NCI-H2227 treated with DMSO at 0.1 percent for 48 hours (cell line): ENCODE results near the gene MMP21.

Source experiments
- DNase-seq: peaks from one replicate; lab custom pipeline; 2025; lab: John Stamatoyannopoulos, UW

MMP21 gene

GRCh38 chr10:125765835-125766234 lies 9.8 kb downstream of the MMP21 start:
- DNase-seq: no peak

DNA sequence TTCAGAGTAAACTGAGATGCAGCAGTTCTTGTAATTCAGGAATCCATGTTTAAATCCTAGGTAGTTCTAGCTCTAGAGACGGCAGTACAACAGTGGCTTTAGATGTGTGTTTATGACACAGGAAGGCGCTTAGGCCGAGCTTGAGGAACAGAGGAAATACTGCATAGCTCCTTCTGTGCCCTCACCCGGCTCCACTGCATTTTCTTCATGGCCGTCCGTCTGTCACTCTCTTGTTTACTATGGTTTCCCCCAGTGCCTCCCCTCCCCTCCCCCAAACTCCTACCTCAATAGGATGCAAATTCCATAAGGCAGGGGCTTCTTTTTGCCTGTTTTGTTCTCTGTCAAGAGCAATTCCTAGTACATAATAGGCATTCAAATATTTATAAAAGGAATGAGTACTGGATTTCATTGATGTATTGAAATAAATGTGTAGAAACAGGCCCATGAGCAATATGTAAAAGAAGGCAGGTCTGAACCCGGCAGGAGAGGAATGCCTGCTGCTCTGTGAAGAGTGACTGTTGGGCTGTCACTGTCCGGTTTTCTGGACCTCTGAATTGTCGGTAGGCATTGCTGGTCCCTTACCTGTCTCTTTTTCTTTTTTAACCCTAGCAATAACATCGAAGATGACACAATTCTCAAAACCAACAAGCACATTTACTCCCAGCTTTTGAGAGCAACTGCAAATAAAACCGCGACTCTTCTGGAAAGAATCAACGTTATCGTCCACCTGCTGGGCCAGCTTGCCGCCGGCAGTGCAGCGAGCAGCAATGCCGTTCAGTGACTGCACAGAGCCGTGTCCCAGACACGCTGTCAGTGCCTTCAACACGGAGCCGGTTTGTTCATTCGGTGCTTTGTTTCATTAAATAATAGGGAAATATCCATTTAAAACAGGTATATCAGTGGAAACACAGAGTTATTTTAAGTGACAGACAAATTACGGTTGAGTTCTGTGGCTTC lies 12.7 kb downstream of the MMP21 start:
- no peak for DNase-seq

- no peak for DNase-seq
Observed at GRCh38 chr10:125761961-125762360, 13.7 kb downstream of the MMP21 start.

GRCh38 chr10:125757742-125758141 lies 17.9 kb downstream of the MMP21 start:
- DNase-seq: no peak

GRCh38 chr10:125756853-125757487 lies 18.7 kb downstream of the MMP21 start:
- no peak for DNase-seq

- no peak for DNase-seq
Observed at GRCh38 chr10:125756196-125756595, 19.4 kb downstream of the MMP21 start.

- no peak for DNase-seq
Observed at GRCh38 chr10:125747417-125747816, 28.2 kb downstream of the MMP21 start.

- DNase-seq: no peak
Observed at GRCh38 chr10:125744909-125745308, 30.7 kb downstream of the MMP21 start.

GRCh38 chr10:125742465-125742864 lies 33.2 kb downstream of the MMP21 start:
- DNase-seq: no peak

- DNase-seq: no peak
Observed at GRCh38 chr10:125739994-125740679, 35.5 kb downstream of the MMP21 start.

DNA sequence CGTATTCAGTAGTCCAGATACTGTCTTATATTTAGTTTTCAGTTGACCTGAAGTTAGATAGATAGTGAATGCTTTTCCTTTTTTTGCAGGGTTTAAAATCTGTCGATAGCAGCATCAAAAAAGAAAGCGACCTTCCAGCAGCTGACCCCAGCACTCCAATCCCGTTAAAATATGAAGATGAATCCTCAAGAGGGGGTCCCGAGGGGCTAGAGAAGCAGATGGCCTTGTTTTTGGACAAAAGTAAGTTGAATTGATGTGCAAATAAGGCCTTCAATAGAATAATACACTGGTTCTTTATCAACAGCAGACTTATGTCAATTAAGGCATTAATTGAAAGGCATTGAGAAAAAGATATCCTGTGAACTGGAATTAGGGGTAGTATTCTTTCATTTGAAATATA lies 37.4 kb downstream of the MMP21 start:
- DNase-seq: no peak

DNA sequence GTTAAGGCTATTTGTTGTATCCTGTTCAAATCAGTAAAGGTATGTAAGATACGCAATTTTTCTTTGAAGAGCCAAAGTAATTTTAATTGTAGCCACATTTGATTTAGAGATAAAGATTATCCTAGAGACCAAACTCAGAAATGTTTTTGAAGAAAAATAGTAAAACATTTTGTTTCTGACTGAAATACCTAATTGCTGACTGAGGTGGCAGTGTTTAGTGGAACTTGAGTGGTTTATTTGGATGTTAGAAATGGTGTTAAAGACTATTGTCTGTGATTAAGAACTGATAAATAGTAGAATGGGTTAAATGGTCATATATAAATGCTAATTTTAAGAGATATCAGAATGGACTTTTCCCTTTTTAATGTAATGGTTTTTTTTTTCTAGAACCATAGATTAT lies 40.8 kb downstream of the MMP21 start:
- no peak for DNase-seq

GRCh38 chr10:125734148-125734547 lies 41.5 kb downstream of the MMP21 start:
- DNase-seq: no peak

DNA sequence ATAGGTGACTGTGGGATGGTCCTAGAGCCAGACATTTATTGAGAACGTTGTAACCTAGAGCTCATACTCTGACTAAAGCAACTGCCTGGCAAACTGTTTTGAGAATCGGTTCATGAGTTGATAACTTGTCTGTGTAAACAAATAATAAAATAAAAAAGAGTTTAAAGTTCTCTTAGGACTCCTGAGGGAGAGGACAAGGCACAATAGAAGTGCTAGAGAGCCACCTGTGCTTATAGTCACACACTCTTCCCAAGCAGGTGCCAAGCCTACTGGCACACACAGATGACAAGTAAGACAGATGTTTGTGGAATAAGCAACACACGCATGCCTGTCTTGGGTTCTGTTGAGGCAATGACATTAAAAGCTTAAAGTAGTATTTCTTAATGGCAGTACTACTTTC lies 48.2 kb downstream of the MMP21 start:
- no peak for DNase-seq

DNA sequence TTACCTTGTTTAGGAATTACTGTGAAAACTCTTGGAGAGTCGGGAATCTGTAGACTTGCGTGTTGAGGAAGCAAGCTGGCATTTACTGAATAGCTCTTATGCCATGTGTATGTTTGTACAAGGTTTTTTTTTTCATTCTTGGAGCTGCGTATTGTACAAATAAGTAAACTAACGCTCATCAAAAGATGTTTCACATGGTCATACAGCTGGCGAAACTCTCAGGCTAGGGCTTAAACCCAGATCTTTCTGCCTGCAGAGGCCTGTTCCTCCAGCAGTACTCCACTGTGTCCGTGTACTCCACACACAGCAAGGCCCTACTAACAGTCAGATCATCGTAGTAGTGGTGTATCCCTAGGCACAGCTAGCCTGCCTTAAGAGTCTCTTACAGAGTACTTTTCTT lies 48.7 kb downstream of the MMP21 start:
- DNase-seq: no peak

DNA sequence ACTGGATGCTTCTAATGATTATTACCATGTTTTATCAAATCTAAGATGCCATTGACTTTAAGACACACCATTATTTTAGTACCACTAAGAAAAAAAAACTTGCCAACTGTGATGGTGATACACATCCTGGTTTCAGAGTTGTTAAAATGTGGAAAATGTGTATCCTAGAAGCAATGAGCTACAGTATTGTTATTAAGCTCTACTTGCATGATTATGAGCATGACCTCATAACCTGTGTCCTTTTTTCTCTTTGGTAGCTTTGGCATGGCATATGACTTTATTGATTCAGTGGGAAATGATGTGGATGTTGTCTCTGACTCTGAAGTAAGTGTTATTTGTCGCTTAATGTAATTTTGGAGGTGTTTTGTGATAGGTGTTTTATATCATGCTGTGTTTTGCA lies 52.8 kb downstream of the MMP21 start:
- DNase-seq: no peak

DNA sequence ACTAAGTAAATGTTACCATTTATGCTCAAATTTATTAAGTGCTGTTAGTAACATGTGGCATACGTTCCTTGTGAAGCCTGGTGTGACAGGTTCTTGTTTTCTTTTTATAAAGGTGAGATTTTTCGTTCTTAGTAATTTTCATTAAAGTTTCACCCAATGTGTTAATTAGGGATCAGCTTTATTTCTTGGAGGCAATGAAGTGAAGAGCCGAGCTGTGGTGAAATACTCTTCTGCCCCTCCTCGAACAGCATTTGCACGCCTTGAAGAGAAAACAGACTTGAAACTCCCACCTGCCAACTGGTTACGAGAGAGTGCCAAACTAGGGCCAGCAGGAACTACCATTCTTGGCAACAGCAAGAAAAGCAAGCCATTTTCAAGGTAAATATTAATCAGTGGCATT lies 54.6 kb downstream of the MMP21 start:
- no peak for DNase-seq

GRCh38 chr10:125720002-125720382 lies 55.6 kb downstream of the MMP21 start:
- no peak for DNase-seq

GRCh38 chr10:125719173-125720001 lies 56.2 kb downstream of the MMP21 start, which contains the start of gene EDRF1:
EDRF1 (plus strand) TSS chr10:125719709; CDS start chr10:125719808, 99 bp downstream.
- peak; percentile 96 for DNase-seq
